Peyer's patch (tissue), 4 donors: ENCODE results near the gene FGF2. TPM values are rescaled to one million over a fixed set of nuclear protein-coding genes. Genes with fewer than 3 reads are reported as not detected.

Experiments
- DNase-seq, 3 donors: peaks; one replicate each; pipeline ENCODE4 v3.0.0-alpha.2; 2017 to 2019
- H3K27ac ChIP-seq, 4 donors: fragments of 200-600 bp; sonication (generic); one replicate each; pipeline ENCODE4 v1.5.1; 2016 to 2019
- H3K27me3 ChIP-seq, 2 donors: fragments of 200-600 bp; sonication (generic); one replicate each; pipeline ENCODE4 v1.5.1; 2019
- H3K36me3 ChIP-seq, 3 donors: fragments of 200-600 bp; sonication (generic); one replicate each; pipeline ENCODE4 v1.5.1; 2016 to 2019
- H3K4me1 ChIP-seq, 4 donors: fragments of 200-600 bp; sonication (generic); one replicate each; pipeline ENCODE4 v1.5.1; 2016 to 2019
- H3K4me3 ChIP-seq, 4 donors: fragments of 200-600 bp; sonication (generic); 1 replicate in 3 of 4; 2 replicates in 1 of 4; pipeline ENCODE4 v1.5.1; 2016 to 2019; ENCODE audit warnings: mild to moderate bottlenecking in 1 of 4
- H3K9me3 ChIP-seq, 4 donors: fragments of 200-600 bp; sonication (generic); one replicate each; pipeline ENCODE4 v1.5.1; 2016 to 2019; ENCODE audit warnings: mild to moderate bottlenecking in 1 of 4
- POLR2A ChIP-seq, 2 donors: fragments of 450-650 bp; IDR thresholded peaks; one replicate each; pipeline ENCODE4 v1.5.1; 2017; ENCODE audit warnings: antibody characterized with exemption in 2 of 2, mild to moderate bottlenecking in 2 of 2, moderate library complexity in 2 of 2
- total RNA-seq, 4 donors: library from RNA; depleted of rRNA; stranded (reverse); fragments of >200 nt; gene quantifications; one replicate each; pipeline ENCODE4 v1.1.0, GENCODE V29; 2016
- TF ChIP-seq, protein P1 (sequence below), 6 experiments: fragments of 450-650 bp in 4 of 6; fragments of 200-600 bp in 2 of 6; sonication (generic) in 1 of 6; IDR thresholded peaks; one replicate each; pipeline ENCODE4 v1.5.1; 2017 to 2019; ENCODE audit warnings: antibody characterized with exemption in 6 of 6, mild to moderate bottlenecking in 3 of 6, moderate library complexity in 1 of 6

The FGF2 gene
- total RNA-seq, 4 donors from 2014 or later = 1.0 to 5.8 (median 2.1) TPM

- Histone ChIP-seq H3K4me3 (no peak overlapping the region), H3K27me3 (no peaks in the 10 kb centered on the region), H3K4me1 (no peaks in the 10 kb centered on the region), H3K36me3 (no peaks in the 10 kb centered on the region), H3K27ac (no peak overlapping the region), H3K9me3 (no peaks in the 10 kb centered on the region)
- DNase-seq = no peak
- TF ChIP-seq, protein P1, sequence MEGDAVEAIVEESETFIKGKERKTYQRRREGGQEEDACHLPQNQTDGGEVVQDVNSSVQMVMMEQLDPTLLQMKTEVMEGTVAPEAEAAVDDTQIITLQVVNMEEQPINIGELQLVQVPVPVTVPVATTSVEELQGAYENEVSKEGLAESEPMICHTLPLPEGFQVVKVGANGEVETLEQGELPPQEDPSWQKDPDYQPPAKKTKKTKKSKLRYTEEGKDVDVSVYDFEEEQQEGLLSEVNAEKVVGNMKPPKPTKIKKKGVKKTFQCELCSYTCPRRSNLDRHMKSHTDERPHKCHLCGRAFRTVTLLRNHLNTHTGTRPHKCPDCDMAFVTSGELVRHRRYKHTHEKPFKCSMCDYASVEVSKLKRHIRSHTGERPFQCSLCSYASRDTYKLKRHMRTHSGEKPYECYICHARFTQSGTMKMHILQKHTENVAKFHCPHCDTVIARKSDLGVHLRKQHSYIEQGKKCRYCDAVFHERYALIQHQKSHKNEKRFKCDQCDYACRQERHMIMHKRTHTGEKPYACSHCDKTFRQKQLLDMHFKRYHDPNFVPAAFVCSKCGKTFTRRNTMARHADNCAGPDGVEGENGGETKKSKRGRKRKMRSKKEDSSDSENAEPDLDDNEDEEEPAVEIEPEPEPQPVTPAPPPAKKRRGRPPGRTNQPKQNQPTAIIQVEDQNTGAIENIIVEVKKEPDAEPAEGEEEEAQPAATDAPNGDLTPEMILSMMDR (IDR thresholded peaks at IDR 0.05) = no peak
- TF ChIP-seq POLR2A (IDR thresholded peaks at IDR 0.05) = no peak
Measured at GRCh38 chr4:122914938-122915337, 88.3 kb downstream of the FGF2 start.

DNA sequence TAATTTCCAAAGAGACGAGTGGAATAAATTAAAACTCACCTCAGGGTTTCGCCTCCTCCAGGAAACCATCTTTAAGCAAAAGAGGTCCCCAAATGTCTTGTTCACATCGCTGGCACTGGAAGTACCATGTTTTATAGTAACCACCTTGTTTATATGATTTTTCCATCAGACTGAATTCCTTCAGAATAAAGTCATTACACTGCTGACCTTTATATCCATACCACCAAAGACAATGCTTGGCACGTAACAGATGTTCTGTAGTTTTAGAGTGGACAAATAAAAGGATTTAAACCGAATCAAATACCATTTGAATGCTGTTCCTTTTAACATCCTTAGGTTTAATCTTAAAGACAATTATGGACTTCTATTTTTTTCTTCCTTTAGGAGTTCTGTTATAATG lies 91.1 kb downstream of the FGF2 start:
- TF ChIP-seq POLR2A (IDR thresholded peaks at IDR 0.05) = no peak
- TF ChIP-seq, protein P1 (IDR thresholded peaks at IDR 0.05) = no peak
- no peaks in the 10 kb centered on the region for H3K36me3 ChIP-seq
- no peaks in the 10 kb centered on the region for H3K4me1 ChIP-seq
- H3K9me3 ChIP-seq = no peaks in the 10 kb centered on the region
- DNase-seq = no peak
- H3K27ac ChIP-seq = no peak overlapping the region
- H3K27me3 ChIP-seq = no peaks in the 10 kb centered on the region
- no peak overlapping the region for H3K4me3 ChIP-seq

- Histone ChIP-seq H3K27me3 (no peaks in the 10 kb centered on the region), H3K4me1 (peaks cover 0 to 19% (median 2%) of the 10 kb centered on the region in 4 donors), H3K27ac (no peak overlapping the region), H3K4me3 (no peak overlapping the region), H3K9me3 (no peaks in the 10 kb centered on the region), H3K36me3 (no peaks in the 10 kb centered on the region)
- DNase-seq = no peak
- no peak for TF ChIP-seq POLR2A (IDR thresholded peaks at IDR 0.05)
- TF ChIP-seq, protein P1 (IDR thresholded peaks at IDR 0.05) = no peak
Measured at GRCh38 chr4:122920473-122920872, 93.8 kb downstream of the FGF2 start.

GRCh38 chr4:122921300-122921699 lies 94.7 kb downstream of the FGF2 start:
- DNase-seq = no peak
- peak overlapping the region in 1 of 4 donors; percentile 74 for H3K27ac ChIP-seq
- H3K4me3 ChIP-seq = peak overlapping the region in 2 of 4 donors; percentile 66 to 94
- H3K9me3 ChIP-seq = no peaks in the 10 kb centered on the region
- H3K27me3 ChIP-seq = no peaks in the 10 kb centered on the region
- peaks cover 0 to 19% (median 2%) of the 10 kb centered on the region in 4 donors for H3K4me1 ChIP-seq
- H3K36me3 ChIP-seq = no peaks in the 10 kb centered on the region
- TF ChIP-seq, protein P1 (IDR thresholded peaks at IDR 0.05) = no peak
- no peak for TF ChIP-seq POLR2A (IDR thresholded peaks at IDR 0.05)

GRCh38 chr4:122921971-122922876 lies 95.6 kb downstream of the FGF2 start, which contains the start of gene NUDT6:
Gene NUDT6 (minus strand): TSS chr4:122922597. CDS start chr4:122922572, 25 bp downstream.
- peak; percentile 31 to 71 (median 65) for DNase-seq
- Histone ChIP-seq H3K27me3 (no peaks in the 10 kb centered on the region), H3K4me3 (peak within 1 kb of the TSS; percentile 66 to 94 (median 76)), H3K36me3 (no peaks in the 10 kb centered on the region), H3K4me1 (peaks cover 0 to 19% (median 2%) of the 10 kb centered on the region in 4 donors), H3K27ac (peak within 1 kb of the TSS; percentile 60 to 74 (median 71)), H3K9me3 (no peaks in the 10 kb centered on the region)
- TF ChIP-seq, protein P1 (IDR thresholded peaks at IDR 0.05) = no peak
